Suppressor macrophage treated with lipopolysaccharide for 4 hours (primary cell): ENCODE data around the gene AFAP1.

ENCODE experiments used
- DNase-seq: peaks from one replicate; pipeline ENCODE4 v3.0.0-alpha.2; 2020

Gene AFAP1

DNA sequence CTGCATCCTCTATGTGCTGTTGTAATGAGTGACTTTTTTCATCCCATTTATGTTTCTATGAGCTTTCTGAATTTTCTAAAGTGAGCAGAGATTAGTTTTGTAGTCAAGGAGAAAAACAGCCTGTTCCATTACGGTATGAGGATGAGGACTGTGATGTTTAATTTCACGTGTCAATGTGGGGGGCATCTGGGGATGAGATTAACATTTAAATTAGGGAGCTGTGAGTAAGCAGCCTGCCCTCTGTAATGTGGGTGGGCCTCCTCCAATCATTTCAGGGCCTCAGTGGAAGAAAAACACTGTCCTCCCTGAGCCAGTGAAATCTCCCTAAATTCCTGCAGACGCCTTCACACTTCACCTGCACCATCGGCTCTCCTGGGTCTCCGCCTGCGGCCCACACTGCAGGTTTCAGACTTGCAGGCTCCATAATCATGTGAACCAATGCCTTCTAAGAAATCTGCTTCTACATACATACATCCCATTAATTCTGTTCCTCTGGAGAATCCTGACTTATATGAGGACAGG, 121.7 kb downstream of the AFAP1 start:
- DNase-seq: no peak

DNA sequence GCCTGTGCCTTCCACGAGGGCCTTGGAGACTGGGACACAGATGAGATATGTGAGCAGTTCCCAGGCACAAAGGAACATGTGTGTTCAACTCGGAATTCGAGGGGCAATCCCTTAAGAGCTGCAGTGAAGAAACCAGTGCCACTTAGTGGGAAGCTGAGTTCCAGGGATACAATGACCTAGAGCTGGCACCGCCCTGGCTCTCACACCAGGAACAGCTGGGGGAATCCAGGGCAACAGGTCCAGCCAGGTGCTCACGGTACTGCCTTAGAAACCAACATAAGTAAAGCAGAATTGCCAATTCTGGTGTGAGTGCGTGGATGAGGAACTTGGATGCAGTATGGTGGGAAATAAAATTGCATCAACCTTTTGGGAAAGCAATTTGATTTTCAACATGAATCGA, 122.9 kb downstream of the AFAP1 start:
- no peak for DNase-seq

GRCh38 chr4:7815981-7816380, 123.7 kb downstream of the AFAP1 start:
- no peak for DNase-seq

- DNase-seq: no peak
These were observed 124.1 kb downstream of the AFAP1 start for GRCh38 chr4:7815562-7815961.

- DNase-seq: no peak
These were observed 125.2 kb downstream of the AFAP1 start for GRCh38 chr4:7814451-7814850.

GRCh38 chr4:7813674-7814073, 126.0 kb downstream of the AFAP1 start:
- DNase-seq: no peak

GRCh38 chr4:7812921-7813320, 126.7 kb downstream of the AFAP1 start:
- no peak for DNase-seq

DNA sequence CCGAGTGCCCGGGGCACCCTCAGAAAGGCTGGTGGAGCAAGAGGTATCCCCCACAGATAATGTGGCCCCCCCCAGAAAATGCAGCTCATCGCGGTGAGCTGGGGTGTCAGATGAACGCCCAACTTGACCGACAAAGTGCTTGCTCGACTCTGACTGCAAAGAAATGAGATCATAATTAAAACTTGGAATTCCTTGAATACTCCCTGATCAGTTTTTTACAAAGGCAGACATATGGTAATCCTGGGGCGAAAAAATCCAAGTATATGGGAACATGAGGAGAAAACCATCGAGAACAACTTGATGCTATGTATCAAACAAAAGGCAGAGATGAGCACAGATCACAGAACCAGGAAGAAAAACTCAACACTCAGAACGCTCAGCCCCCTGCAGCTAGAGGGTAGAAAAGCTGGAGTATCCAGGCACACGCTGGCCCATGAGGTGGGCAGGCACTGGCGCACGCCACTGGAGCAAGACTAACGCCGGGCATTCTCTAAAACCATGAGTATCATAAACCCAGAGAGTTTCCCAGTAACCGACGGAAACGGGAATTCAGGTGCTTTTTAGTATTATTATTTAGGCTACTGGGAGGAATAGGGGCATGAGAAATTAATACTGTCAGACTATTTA, 127.3 kb downstream of the AFAP1 start:
- no peak for DNase-seq

- no peak for DNase-seq
These were observed 128.0 kb downstream of the AFAP1 start for GRCh38 chr4:7811536-7812191.

DNA sequence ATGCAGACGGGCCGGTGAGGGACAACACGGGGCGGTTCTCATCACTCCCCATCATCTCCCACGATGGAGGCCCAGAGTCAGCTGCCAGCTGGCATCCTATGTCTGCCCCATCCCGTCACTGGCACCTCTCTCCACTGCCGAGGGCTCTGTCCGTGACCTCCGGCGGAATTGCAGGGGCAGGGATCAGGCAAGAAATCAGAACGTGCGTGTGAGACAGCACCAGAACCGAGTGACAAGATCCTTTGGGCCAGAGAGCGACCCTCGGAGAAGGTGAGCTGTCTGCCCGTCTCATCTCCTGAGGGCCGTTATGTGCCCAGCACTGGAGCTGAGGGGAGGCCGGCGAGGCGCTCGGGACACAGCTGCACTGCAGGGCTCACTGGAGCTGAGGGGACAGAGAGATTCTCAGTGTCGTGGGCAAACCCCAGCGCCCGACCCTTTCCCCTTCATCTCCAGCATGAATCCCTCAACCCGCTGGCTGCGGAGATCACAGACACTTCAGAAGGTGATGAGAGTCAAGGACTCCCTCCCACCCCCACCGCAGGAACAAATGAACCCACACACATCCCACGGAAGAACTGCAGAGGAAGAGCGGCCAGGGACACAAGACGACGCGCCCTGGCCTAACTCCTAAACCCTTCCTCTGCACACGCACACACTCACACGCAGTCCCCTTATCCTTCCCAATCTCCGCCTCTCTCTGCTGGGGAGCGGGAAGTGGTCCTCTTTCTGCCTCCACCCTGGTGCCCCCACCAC, 128.7 kb downstream of the AFAP1 start:
- DNase-seq: no peak

GRCh38 chr4:7808752-7809151, 130.9 kb downstream of the AFAP1 start:
- no peak for DNase-seq

GRCh38 chr4:7808181-7808580, 131.5 kb downstream of the AFAP1 start:
- DNase-seq: no peak

DNA sequence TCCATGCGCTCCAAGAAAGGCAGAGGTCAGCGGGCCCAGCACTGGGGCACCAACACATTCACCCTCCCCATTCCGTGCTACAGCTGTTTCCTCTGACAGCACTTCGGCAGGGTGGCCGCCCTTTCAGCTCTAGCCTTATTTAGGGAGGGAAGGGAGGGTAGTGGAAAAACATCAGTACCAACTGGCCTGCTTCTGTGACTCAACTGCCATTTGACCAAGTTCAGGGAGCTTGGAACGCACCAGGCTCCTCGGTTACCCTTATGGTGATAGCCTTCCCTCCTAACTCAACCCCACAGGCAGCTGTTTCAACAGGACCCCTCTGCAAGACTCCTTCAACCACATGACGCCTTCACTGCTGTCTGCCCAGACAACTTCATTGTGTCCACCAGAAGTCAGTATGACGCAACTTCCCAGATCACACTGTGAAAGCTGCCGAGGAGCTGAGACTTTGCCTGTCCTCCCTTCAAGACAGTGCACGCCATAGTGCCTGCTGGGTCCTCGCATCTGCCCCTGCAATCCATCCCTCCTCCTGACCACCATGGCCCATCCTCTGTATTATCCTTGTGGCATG, 132.2 kb downstream of the AFAP1 start:
- DNase-seq: no peak

GRCh38 chr4:7806338-7807090, 133.1 kb downstream of the AFAP1 start:
- DNase-seq: no peak

DNA sequence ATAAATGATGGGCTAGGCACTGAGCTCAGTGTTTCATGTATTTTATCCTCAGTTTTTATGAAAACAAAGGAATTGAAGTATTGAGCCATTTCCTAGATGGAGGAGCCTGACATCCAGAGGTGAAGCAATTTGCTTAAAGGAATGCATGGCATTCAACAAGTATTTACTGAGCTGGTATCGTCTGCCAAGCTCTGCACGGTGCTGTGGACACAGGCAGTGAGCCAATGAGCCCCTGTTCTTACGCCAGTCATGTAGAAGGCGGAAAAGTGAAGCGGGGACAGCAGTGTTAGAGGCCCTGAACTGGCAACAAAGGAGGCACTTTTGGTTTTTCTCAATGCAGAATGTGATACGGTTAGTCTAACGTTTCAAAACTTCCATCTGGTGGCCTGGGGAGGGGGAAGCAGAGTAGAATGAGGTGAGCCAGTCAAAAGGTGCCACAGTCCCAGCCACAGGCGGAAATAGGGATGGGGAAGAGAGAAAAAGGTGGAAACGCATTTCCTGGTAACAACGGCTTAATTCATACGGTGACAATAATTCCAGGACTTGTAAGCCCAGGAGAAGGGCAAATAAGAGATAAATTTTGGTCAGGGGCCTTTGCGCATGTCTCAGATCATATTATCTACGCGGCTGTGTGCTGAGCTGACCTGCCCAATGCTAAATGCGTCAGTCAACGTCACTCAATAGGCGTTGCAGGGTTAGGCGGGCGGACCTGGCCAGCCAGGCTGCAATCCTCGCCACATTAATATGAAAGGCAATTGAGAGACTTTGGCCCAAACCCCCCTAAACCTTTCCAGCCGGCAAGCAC, 133.9 kb downstream of the AFAP1 start:
- DNase-seq: no peak

DNA sequence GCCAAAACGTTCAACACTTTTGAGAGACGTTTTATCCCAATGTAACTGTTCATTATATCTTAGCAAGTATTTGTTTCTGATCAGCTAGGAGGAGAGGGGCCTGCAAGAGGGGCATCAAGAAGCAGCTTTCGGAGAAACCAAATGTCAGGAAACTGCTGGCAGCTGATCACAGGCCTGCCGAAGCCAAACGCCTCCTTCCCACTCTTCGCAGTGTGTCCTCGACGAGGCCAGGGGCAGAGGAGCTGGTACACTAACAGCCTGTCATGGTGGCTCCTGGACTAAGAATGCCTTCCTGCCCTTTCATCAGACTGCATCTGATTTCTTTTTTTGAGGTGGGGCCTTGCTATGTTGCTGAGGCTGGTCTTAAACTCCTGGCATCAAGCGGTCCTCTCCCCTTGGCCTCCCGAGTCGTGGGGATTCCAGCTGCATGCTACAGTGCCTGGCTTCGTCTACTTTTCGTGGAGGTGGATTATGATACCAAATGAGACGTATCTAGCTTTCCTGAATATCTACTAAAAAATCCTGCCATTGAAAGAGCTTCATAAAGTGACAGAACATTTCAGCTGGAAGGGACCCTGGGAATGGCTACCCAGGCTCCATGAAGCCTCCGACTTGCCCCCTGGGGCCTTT, 134.8 kb downstream of the AFAP1 start:
- no peak for DNase-seq

DNA sequence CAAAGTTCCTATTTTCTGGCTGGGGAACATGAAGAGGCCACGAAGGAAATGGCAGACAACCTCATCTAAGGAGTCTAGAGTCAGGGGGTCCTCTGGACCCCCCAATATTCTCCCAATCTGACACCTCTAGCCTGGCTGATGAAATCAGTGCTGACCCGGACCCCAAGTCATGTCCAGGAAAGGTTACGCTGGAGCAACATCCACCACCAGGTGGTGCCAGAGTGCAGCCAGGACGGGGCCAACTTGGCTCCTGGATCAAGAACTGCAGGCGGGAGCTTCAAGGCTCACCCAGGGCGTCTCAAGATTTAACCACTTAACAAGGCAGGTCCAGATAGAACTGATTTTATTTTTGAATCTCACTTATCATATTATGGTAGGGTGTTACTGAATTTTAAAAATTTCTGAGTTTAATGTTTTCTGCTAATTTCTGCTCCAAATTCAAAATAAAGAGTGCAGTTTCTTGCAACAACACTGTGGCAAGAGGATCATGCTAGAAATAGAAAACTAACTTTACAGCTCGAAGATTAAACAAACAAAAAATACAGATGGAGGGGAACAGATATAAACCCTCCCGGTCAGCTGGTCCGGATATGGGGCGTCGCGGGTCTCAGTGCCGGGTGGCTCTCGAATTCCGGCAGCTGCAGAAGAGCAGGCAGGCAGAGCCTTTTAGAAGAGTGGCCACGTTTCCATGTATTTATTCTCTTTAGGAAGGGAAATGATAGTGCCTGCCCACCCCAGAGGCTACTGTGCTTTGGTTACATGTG, 135.5 kb downstream of the AFAP1 start:
- DNase-seq: peak; percentile 80

DNA sequence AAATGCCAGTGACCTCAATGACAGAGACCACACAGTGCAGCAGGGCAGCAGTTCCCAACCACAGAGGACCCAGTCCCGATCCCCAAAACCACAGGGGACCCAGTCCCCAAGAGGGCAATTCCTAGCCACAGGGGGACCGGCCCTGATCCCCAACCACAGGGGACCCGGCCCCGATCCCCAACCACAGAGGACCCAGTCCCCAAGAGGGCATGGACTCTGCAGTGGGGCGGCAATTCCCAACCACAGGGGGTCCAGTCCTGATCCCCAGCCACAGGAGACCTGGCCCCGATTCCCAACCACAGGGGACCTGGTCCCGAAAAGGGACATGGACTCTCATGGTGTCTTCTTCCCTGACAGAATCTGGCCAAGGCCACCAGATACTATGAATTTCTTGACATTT, 136.3 kb downstream of the AFAP1 start:
- DNase-seq: no peak

GRCh38 chr4:7802093-7802726, 137.5 kb downstream of the AFAP1 start:
- peak; percentile 84 for DNase-seq

GRCh38 chr4:7801641-7802040, 138.0 kb downstream of the AFAP1 start:
- no peak for DNase-seq
